NCI-H2107 (cell line): ENCODE measurements around the gene CCDC184.
"Not testable (repeated sequence)": the region's sequence is repeated elsewhere in the genome, so short reads cannot be mapped to it uniquely, and the experiment has no call there.

ENCODE experiments used
- DNase-seq: peaks from one replicate; lab custom pipeline; 2025; lab: John Stamatoyannopoulos, UW

The CCDC184 gene

DNA sequence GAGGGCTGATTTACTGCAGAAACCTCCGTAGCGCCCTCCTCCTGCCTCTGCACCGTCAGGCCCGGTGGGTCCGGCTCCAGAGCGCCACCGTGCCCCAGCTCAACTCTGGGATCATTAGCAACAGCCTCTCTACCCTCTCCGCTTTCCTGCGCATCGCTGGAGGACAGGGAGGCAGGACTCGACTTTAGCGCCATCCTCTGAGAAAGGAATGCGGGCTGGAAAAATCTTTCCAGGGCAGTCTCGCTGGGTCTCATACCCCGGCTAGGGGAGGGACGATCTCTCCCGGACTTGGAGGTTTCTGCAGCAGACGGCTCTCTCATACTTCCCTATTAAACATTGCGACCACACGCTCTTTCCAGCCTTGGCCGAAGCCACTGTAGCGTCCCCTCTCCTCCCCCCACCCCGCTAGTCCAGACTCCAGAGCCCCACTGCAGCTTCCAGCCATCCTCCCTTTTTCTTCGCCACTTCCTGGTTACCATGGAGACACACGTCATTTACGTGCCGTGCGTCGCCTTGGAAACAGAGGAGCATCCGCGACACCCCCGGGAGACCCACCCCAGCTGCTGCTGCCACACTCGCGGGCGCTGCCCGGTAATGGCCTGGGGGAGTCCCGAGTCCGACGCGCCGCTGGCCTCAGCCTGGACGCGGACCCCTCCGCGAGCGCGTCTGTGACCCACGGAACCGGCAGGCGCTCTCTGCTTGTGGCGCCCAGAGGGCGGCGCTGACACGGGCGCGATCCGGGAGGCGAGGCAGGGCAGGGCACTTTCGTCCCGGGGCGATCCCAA is at the start of gene CCDC184:
Gene CCDC184 (plus strand): TSS at position 554 of the 785 bp plus-strand sequence. CDS start 479 bp downstream, outside the sequence.
- DNase-seq: peak; percentile 9

DNA sequence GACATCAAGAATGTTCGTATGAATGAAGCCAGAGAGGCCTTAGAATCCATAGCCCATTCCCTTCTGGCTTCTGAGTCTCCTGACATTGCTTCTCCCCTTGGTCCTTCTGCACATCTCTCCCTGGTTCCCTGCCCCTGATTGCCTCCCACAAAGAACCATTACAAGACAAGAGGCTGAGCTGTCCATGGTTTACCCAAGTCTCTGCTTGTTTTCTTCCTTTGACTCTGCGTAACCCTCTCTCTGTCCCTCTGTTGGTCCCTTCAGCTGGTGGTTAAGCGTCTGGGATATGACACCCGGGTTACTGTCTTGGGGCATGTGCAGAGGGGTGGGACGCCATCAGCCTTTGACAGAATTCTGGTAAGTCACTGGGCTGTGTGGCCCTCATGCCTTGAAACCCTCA is 48.4 kb upstream of the CCDC184 start:
- DNase-seq: no peak

DNA sequence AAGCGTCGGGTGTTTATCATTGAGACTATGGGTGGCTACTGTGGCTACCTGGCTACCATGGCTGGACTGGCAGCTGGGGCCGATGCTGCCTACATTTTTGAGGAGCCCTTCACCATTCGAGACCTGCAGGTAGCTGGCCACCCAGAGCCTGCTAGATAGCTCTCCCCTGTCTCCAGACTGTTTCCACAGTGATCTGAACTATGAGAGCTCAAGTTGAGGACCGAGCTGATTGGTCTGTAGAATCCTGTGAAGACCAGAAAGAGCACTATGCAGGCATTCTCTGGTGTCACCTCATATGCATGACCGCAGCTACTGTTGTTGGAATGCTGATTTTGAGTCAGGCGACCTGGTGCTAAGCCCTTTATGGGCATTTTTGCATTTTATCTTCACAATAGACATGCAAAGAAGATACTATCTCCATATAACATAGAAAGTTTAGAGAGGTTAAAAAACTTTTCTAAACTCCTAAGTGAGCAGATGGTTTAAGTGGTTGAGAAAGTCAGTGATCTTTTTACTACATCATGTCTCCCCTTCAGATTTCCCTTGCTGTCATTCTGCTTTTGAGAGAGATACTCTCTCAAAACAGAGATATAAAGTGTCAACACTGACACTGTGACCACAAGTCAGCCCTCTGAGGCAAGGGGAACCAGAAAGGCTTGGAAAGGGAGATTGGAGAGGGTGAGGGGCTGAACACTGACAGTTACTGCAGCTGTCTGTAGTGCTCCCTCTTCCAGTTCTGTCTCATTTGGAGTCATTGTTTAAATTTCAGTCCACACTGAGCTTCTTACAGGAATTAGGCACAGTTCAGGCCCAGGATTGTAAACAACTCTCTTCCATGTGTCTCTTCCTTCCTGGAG is 40.4 kb upstream of the CCDC184 start:
- DNase-seq: no peak

DNA sequence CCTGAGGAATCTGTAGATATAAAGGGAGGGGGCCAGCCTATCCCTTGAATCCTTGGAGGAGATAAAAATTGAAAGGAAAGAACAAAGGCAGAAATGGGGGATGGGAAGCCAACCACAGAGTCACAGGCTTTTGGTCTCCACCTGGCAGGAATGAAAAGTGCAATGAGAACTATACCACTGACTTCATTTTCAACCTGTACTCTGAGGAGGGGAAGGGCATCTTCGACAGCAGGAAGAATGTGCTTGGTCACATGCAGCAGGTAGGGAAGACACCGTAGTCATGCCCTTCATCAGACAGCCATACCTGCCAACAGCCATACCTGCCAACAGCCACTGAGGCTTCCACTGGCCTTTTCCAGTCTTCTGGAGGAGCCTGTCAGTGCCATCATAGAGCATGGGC is 39.5 kb upstream of the CCDC184 start:
- no peak for DNase-seq

DNA sequence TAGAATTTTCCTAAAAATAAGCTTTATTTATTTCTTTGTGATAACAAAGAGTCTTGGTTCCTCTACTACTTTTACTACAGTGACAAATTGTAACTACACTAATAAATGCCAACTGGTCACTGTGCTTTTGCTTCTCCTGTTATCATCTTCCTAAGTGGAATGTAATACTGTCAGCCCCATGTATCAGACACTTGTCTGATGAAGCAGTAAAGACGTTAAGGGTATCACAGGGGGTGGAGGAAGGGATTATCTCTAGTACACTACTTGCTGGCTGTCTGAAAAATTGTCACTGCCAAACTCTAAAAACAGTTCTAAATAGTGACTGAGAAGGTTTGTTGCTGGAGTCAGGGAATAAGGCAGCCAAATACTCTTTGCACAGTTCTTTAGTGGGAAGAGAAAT is 37.5 kb upstream of the CCDC184 start:
- DNase-seq: no peak

DNA sequence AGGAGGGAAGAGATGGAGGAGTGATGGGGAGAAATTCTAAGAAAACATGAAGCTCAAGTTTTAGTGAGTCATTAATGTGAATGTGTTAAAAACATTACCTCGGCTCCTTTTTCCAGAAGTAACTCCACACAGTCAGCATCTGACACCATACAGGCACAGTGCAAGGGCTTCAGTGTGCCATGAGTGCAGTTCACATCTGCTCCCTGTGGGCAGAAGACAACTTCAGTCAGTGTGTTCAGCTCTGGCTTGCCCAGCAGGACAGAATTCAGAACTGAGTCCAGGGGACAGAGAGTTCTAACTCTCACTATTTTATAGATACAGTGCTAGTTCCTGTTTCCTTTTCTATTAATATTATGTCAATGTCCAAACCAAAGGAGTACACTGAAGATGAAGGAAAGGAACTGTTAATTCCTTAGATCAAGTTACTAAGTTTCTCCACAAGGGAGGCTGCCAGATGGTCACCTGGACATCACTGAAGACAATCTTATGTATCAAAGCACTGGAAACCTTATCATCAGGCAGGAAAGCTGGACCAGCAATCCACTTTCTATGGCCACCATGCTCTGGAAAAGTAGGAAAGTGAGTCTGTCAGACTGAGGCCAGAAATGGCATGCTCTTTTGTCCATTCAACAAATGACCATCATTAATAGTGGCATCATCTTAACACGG is 32.2 kb upstream of the CCDC184 start:
- DNase-seq: no peak

DNA sequence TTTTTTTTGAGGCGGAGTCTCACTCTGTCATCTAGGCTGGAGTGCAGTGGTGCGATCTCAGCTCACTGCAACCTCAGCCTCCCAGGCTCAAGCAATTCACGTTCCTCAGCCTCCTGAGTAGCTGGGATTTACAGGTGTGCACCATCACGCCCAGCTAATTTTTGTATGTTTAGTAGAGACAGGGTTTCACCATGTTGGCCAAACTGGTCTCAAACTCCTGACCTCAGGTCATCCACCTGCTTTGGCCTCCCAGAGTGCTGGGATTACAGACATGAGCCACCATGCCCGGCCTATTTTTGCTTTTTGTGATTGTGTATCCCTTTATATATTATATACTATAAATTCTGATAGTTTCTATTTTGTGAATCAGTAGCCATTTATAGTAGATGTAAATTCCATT is 27.7 kb upstream of the CCDC184 start:
- not testable (repeated sequence) for DNase-seq

DNA sequence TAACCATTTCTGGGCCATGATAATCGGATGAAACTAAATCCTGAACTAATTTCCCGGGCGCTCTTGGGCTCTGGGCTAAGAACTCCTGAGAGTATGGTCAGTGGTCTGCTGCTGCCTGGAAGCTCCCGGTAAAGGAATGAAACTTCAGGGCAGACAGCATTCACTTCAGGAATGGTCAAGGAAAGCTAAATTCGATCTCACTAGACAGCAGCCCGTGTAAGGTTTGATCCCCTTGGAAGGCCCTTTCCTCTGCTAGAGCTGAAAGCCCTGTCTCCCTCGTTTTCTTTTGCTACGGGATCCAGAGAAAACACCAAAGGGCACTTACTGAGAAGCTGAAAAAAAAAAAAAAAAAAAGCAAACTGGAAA is 26.8 kb upstream of the CCDC184 start:
- no peak for DNase-seq

DNA sequence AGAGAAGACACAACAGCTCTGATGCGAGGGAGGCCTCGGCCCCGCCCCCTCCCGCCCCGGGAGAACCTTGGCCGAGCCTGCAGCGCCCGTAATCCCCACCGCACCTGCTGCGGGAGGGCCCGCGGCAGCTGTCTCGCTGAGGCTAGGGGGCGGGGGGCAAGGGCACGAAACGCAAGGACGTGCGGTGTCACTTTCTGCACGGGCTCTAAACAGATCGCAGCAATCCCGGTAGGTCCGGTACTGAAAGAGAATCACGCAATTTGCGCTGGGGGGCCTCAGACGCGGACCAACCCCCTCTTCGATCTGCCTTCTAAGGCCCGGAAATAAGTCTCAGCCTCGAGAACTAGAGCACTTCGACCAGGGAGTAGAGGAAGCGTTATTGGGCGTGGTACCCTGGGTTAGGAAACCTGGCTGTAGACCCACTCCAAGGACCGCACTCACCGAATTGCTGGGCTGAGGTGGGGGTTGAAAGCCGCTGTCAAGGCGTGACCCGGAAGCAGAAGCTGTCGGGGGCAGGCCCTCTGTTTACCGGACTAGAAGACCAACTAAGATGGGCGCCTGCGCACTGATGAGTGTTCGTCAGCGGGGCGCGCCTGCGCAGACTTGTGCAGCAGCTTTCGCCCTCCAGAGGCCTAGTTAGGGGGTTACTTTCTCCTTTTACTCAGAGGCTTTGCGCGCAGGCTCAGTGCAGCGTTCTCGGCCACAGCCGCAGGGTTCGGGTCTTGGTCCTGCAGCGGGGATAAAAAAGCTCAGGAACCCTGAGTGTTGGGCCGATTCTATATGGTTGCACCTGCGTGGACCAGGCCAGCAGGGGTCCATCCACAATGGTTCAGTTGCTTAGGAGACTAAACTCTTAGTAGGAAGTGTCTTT is 26.2 kb upstream of the CCDC184 start, which contains the start of gene ASB8:
Gene ASB8 (minus strand): TSS at position 498 of the 871 bp plus-strand sequence. CDS start 4,019 bp downstream, outside the sequence.
- DNase-seq: peak; percentile 92

DNA sequence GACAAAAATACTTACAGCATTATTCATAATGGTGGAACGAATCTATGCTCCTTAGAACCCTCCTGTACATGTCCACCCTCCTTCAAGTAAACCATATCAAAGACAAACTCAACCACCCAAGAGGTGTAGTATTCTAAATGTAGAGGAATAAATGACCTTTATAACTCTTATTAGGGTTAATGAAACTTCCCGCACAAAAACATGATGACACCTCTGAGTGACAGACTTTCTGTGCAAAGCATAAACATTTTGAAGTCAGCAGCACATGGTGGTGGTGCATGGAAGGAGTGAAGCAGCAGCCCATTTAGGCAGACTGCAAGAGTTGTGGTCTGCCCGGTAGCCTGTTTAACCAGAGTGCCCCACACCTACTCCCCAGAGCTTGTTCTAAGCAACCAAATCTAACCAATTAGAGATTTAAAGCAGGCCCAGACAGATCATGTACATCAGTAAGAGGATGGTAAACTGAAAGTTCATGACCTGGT is 25.5 kb upstream of the CCDC184 start:
- DNase-seq: no peak

DNA sequence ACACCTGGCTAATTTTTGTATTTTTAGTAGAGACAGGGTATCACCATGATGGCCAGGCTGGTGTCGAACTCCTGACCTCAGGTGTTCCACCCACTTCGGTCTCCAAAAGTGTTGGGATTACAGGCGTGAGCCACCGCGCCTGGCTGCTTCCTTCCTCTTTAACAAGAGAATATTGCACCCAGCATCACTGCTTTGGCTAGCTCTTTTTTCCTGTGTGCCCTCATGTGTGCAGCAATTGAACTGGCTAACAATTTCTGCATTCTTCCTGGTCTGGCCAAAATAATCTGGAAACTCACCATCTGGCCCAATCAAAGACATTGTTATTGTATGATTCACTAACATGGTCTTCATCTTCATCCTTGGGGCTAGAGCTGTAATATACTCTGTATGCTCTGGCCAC is 23.4 kb upstream of the CCDC184 start:
- DNase-seq: no peak

DNA sequence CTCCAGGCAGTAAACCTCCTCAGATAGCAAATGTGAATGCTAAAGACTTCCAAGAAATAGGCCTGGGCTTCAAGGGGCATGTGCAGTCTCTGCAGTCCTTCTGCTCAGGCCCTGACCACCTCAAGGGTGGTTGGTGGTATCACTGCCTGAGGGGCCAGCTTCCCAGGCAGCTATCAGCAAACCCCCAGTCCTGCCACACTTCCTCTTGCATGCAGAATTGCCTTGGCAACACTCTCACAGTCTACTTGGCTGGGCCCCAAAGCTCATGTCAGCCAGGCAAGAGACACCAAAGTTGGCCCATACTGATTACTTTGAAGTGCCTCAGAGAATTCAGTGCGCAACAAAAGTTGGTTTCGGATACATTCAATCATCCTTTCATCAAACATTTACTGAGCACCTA is 22.6 kb upstream of the CCDC184 start:
- DNase-seq: no peak

DNA sequence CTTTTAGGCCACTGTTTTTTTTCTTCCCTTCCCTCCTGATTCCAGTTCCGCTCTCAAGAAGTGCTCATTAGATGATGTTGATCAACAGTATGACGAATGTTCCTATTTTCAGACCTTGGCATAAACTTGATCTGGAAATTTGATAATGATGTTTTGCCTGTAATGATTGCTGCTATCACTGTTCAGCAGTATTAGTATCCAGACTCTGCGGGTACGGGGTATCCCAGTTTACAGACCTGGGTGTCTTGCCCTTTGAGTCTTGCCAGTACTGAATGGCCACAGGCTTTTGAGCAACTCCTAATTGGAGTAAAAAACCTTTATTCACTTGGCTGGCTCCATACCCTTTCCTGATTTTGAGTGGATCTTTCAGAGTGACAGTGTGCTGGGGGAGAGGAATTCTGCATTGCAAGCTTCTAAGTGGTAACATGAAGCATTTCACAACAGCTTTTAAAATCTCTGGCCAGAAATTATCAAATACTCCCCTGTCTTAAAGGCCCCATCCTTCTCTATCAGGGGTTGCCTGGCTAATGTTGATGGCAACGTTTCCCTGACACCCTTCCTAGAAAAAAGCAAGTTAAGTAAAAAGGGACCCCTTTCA is 20.2 kb upstream of the CCDC184 start:
- no peak for DNase-seq

DNA sequence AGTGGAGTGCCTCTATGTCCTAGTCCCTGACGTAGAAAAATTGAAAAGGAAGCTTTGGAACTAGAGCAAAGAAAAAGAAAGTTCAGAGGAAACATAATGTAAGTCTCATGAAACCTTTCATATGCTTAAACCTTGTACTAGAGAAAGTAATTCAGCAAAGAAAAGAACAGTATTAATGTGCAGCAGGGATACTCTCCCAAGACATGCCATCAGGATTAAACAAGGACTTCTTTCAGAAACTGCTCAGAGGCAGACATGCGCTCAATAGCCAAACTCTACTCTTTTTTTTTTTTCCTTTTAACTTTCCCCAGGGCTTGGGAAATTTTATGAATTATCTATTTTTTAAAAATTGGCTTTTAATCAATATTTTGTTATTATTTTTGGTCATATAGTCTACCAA is 19.0 kb upstream of the CCDC184 start:
- no peak for DNase-seq

DNA sequence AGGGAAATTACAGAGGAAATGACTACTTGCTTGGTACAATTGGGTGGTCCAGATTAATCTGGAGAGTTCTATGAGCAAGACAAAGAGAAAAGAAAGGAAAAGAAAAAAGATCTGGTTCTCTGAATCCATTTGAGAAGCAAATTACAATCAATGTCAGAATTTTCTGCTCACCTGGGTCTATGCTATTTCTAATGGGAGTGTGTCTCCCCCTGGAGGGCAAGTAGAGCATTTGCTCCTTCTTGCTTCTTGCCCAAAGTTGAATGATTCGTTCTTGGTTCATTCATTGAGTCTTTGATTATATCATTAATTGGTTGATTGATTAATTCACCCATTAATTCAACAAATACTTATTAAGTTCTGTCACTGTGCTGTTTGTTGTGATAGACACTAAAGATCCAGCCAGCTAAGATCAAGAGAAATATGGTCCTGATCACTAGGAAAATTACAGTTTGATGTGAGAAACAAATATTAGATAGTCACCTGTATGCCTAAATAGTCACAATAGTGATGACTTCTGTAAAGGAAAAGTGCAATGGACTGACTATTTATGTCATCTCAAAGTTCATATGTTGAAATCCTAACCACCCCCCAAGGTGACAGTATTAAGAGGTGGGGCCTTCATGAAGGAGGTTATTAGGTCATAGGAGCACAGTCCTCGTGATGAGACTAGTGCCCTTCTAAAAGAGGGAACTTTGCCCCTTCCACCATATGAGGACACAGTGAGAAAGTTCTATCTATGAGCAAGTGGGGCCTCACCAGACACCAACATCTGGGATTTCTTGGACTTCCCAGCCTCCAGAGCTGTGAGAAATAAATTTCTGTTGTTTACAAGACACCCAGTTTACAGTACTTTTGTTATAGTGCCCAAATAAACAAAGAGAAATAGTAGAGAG is 18.1 kb upstream of the CCDC184 start:
- DNase-seq: peak; percentile 46

DNA sequence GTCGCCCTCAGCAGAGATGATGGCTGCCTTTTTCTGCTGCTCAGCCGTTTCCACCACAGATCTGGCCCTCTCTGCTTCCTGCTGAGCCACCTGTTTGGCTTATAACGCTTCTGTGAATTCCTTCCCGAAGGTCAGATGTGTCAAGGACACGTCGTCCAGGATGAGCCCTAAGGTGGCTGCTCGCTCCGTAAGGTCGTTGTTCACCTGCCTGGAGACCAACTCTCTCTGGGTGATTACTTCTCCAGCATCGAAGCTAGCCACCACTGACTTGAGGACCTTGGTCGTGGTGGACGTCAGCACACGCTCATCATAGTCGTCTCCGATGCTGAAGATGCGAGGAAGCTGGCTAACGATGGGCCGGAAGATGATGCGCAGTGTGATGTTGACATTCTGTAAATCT is 14.4 kb upstream of the CCDC184 start:
- no peak for DNase-seq

DNA sequence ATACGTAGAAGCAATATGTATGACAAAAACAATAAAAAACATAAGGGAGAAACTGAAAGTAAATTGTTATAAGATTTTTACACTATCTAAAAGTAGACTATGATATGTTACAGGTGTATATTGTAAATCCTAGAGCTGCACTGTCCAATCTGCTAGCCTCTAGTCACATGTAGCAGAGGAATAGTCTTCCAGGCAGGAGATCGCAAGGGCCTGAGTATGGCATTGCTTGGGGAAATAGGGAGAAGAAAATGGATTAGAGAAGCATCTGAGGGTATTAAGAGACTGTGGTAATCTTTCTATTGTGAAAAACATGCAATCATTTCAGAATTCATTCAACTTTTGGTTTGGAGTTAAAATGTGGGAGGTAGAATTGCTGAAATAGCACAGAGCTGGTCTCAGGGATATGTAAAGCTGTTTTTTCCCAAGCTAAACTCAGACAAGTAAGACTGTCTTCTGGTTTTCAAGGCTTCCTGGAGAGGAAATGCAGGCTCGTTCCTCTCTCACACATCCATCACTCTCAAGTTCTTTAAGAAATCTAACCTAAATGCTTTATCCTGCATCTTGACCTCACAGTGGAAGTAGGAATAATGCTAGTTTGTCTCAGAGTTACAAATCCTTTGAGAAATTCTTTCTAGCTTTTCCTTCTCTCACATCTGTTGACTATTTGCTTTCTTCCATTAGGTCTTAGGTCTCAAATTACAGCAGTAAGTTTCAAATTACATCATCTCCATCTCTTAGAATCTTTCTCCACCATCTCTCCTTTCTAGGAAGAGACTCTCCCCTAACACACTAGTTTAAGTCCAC is 7.6 kb upstream of the CCDC184 start:
- no peak for DNase-seq

DNA sequence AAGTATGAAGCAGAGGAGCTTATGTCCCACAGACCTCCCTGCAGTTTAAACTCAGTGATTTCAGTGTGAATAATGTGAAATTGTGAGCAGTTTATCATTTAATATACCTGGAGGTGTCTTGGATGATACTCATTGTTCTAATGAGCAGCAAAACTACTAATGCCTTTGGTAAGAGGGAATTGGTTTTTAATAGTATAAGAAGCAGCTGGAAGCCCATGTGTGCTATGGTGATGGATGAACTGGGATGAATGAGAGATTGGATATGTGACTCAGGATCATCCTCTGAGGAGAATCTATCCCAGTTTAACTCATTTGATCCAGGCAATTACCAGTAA is 7.1 kb upstream of the CCDC184 start:
- no peak for DNase-seq

DNA sequence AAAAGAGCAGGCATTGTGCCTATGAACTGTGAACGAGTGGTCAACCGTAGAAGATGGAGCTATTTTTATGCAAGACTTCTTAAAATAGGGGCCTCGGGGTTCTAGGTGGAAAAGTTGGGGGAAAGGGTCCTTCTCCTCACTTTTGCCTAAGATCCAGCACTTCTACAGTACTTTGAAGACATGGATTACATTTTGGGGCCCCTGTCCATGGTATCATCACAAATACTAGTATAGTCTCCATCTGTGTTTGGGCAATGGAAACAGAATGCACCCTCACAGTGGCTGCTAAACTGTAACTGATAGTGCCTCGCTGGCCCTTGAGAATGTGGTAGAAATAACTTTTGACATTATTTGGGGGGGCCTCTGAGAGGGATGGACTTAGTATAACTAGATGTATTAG is 5.5 kb upstream of the CCDC184 start:
- no peak for DNase-seq
